ENCODE data around the gene C10orf62. TPM values are rescaled to one million over a fixed set of nuclear protein-coding genes. Genes with fewer than 3 reads are reported as not detected.

Gene C10orf62
- total and polyA plus RNA-seq, 2 donors (not counting 3 experiments of a cell fraction or from before 2014, with no cell fraction given), result not detected

DNA sequence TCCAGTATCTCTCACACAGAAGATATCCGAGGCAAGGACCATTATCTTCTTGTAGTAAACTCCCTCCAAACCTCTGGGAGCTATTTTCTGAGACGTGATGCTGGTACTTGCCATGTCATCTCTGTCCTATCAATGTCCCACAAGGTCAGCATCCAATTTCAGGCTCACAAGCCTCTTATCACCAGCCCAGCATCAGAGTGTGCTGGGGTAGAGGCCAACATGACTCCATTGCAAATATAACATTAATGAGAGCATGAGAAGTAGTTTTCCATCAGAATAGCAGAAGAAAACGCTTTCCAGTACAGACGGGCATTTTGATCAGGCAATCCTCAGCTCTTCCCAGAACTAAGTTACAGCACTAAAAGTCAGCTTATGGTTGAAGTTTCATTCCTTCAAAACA, 38.2 kb downstream of the C10orf62 start:
- dilution Hi-C loops (cut with MboI; ENCODE audit: extremely low pct_ligation_motif_present, low sequenced_read_pairs), result no loop called here
- TF ChIP-seq JUN (IDR thresholded peaks at IDR 0.05; ENCODE audit: borderline replicate concordance, insufficient read depth, insufficient read length, low read depth) (no peak), MYC (IDR thresholded peaks at IDR 0.05; ENCODE audit: low read depth, low read length) (no peak), POLR2AphosphoS5 (IDR thresholded peaks at IDR 0.05; ENCODE audit: insufficient read depth, low read depth, low read length) (no peak), GATA2 (IDR thresholded peaks at IDR 0.05; ENCODE audit: insufficient read depth, insufficient read length, low read depth, low read length) (no peak), FOS (IDR thresholded peaks at IDR 0.05; ENCODE audit: borderline replicate concordance, insufficient read depth, low read length) (no peak), EZH2 (IDR thresholded peaks at IDR 0.05; ENCODE audit: borderline replicate concordance, low read depth, low read length, severe bottlenecking) (no peak), POLR2A (IDR thresholded peaks at IDR 0.05; ENCODE audit: low read depth, low read length) (no peak)
- TF ChIP-seq, protein P1, sequence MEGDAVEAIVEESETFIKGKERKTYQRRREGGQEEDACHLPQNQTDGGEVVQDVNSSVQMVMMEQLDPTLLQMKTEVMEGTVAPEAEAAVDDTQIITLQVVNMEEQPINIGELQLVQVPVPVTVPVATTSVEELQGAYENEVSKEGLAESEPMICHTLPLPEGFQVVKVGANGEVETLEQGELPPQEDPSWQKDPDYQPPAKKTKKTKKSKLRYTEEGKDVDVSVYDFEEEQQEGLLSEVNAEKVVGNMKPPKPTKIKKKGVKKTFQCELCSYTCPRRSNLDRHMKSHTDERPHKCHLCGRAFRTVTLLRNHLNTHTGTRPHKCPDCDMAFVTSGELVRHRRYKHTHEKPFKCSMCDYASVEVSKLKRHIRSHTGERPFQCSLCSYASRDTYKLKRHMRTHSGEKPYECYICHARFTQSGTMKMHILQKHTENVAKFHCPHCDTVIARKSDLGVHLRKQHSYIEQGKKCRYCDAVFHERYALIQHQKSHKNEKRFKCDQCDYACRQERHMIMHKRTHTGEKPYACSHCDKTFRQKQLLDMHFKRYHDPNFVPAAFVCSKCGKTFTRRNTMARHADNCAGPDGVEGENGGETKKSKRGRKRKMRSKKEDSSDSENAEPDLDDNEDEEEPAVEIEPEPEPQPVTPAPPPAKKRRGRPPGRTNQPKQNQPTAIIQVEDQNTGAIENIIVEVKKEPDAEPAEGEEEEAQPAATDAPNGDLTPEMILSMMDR (IDR thresholded peaks at IDR 0.05; ENCODE audit: extremely low read depth in 1 of 2, insufficient read depth in 1 of 2, low read depth in 1 of 2, low read length in 2 of 2), result no peak
- TF ChIP-seq, protein P2, sequence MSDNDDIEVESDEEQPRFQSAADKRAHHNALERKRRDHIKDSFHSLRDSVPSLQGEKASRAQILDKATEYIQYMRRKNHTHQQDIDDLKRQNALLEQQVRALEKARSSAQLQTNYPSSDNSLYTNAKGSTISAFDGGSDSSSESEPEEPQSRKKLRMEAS (IDR thresholded peaks at IDR 0.05; ENCODE audit: insufficient read depth, insufficient read length), result no peak
- peaks cover 3% of the 10 kb centered on the region for H3K4me1 ChIP-seq (ENCODE audit: control insufficient read depth, extremely low read depth, insufficient read depth, low read length)
- intact Hi-C loops (cut with micrococcal nuclease), result no loop called here
- H3K27me3 ChIP-seq (ENCODE audit: control insufficient read depth in 2 of 2, insufficient read depth in 2 of 2, low read length in 2 of 2), result no peaks in the 10 kb centered on the region
- H3K9me3 ChIP-seq (replicated peaks; ENCODE audit: control insufficient read depth, insufficient read depth, low read length), result no peaks in the 10 kb centered on the region
- H3K4me3 ChIP-seq (replicated peaks in 1 of 3; ENCODE audit: insufficient read depth in 1 of 3, low read depth in 1 of 3, low read length in 3 of 3), result no peak overlapping the region
- FAIRE-seq, result no peak
- no peak overlapping the region for H3K27ac ChIP-seq (ENCODE audit: insufficient read depth, low read depth, low read length)
- no peaks in the 10 kb centered on the region for H4K20me1 ChIP-seq (replicated peaks; ENCODE audit: control insufficient read depth, extremely low read depth, insufficient read depth, low read length)
- H3K9ac ChIP-seq (replicated peaks; ENCODE audit: extremely low read depth, insufficient read depth, low read length), result no peak overlapping the region
- ChIA-PET CTCF (interaction anchor here (0.7 to 1.4 kb wide), 2 partner anchors 21 to 56 kb away, joined by 3 to 5 read pairs; partner anchors contain the start of gene ANKRD2), POLR2A (no interaction called here)
- DNase-seq (ENCODE audit: low read depth, low spot score), result no peak
- no peaks in the 10 kb centered on the region for H3K9me1 ChIP-seq (replicated peaks; ENCODE audit: control insufficient read depth, extremely low read depth, insufficient read depth, low read length)
- no peaks in the 10 kb centered on the region for H3K79me2 ChIP-seq (ENCODE audit: control insufficient read depth, insufficient read depth, low read length)
- no peak overlapping the region for H3K4me2 ChIP-seq (ENCODE audit: insufficient read depth, low read length)
- H2AFZ ChIP-seq (ENCODE audit: low read depth, low read length), result no peak overlapping the region
- H3K36me3 ChIP-seq (ENCODE audit: control insufficient read depth in 2 of 2, extremely low read depth in 1 of 2, insufficient read depth in 2 of 2, low read length in 2 of 2), result no peaks in the 10 kb centered on the region
- no TSS peak for BruUV-seq (replicated peaks)

Measured in endothelial cell of umbilical vein (primary cell).